Measurements from ENCODE around the gene ELP1.
A peak's percentile ranks its signal among the peaks of the same experiment; 100 is the strongest.
"Not testable (repeated sequence)": the region's sequence is repeated elsewhere in the genome, so short reads cannot be mapped to it uniquely, and the experiment has no call there.

The ELP1 gene

DNA sequence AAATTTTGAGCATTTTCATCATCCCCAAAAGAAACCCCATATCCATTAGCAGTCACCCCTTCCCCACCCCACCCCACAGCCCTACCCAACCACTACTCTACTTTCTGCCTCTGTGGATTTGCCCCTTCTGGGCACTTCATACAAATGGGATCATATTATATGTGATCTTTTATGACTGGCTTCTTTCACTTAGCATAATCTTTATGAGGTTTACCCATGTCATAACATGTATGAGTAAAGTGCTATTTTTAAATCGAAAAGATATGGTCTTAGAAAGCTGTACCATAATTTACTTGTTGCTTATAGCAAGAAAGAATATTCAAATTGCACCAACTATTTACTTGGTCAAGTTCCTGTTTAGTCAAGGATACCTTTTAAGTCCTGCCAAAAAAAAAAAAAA lies 12.7 kb downstream of the ELP1 start:
- DNase-seq, result no peak

- not testable (repeated sequence) for DNase-seq
These were observed 13.5 kb downstream of the ELP1 start for GRCh38 chr9:108920401-108920800.

DNA sequence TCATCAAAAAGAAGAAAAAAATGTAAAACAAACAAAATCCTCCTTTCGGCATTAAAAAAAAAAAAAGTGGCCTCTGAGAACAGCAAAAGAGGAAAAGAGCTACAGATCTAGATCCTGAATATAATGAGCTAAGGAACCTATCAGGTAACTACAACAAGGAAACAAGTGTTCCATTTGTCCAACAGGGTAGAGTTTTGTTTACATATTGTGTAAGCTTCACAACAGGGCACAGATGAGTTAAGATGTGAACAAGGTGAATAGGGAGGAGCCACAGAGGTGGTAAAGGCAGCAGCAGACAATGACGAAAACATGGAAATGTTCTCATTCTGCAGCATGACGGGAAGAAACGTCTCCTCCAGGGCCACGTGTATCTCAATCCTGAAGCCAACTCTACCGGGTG lies 14.4 kb downstream of the ELP1 start:
- DNase-seq, result no peak

GRCh38 chr9:108913391-108913790 lies 20.5 kb downstream of the ELP1 start:
- DNase-seq, result no peak

GRCh38 chr9:108911820-108912219 lies 22.1 kb downstream of the ELP1 start:
- peak in 1 of 2 donors; percentile 21 for DNase-seq

DNA sequence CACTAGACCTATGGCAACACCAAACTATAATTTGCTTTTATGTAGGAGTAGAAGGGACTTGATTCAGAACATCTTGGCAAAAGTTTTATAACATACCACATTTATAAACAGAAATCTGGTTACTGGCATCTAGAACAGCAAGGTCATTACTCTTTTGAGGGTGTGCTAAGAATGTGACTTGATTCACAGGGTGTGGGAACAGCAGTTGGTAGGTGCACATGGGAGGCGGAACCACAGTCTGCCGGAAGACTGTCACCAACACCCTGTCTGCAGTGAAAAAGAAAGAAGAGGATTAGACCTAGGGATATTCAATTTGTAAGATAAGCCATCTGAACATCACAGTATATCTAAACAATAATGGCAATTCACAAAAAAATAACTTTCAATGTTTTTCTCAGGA lies 23.0 kb downstream of the ELP1 start:
- no peak for DNase-seq

GRCh38 chr9:108910402-108910801 lies 23.5 kb downstream of the ELP1 start:
- no peak for DNase-seq

DNA sequence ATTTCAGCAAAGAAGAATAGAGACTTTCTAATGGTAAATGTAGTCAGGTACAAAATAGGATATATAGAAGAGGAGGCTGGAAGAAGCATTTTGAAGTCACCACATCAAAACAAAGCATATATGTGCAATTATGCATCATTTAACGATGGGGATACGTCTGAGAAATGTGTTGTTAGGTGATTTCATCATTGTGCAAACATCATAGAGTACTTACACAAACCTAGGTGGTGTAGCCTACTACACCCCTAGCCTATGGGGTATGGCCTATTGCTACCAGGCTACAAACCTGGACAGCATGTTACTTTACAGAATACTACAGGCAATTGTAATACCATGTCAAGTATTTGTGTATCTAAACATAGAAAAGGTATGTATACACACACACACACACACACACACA lies 28.4 kb downstream of the ELP1 start:
- DNase-seq, result no peak

GRCh38 chr9:108904161-108904560 lies 29.8 kb downstream of the ELP1 start:
- DNase-seq, result no peak

GRCh38 chr9:108903420-108904103 lies 30.4 kb downstream of the ELP1 start:
- DNase-seq, result no peak

GRCh38 chr9:108900176-108900575 lies 33.7 kb downstream of the ELP1 start:
- no peak for DNase-seq

GRCh38 chr9:108899023-108899695 lies 34.8 kb downstream of the ELP1 start:
- not testable (repeated sequence) for DNase-seq

- no peak for DNase-seq
These were observed 36.4 kb downstream of the ELP1 start for GRCh38 chr9:108897324-108898096.

- DNase-seq, result no peak
These were observed 39.5 kb downstream of the ELP1 start for GRCh38 chr9:108894225-108894997.

DNA sequence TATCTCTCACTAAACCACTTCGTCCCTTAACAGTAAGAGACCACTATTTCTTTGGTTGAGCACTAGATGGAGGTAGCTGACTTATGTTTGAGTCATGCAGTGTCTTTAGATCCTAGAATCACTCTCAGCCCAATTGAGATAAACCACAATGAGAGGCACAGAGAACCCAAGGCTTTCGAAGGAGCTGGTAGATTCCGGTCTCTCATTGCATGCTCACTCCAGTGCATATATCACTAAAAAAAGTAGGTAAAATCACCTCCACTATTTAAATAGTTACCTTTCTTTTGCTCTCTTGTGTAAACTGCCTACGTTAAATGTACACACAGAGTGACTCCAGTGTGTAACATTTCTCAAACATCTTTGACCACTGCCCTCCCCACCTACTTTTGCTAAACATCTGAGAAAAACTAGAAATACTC lies 44.3 kb downstream of the ELP1 start:
- no peak for DNase-seq

DNA sequence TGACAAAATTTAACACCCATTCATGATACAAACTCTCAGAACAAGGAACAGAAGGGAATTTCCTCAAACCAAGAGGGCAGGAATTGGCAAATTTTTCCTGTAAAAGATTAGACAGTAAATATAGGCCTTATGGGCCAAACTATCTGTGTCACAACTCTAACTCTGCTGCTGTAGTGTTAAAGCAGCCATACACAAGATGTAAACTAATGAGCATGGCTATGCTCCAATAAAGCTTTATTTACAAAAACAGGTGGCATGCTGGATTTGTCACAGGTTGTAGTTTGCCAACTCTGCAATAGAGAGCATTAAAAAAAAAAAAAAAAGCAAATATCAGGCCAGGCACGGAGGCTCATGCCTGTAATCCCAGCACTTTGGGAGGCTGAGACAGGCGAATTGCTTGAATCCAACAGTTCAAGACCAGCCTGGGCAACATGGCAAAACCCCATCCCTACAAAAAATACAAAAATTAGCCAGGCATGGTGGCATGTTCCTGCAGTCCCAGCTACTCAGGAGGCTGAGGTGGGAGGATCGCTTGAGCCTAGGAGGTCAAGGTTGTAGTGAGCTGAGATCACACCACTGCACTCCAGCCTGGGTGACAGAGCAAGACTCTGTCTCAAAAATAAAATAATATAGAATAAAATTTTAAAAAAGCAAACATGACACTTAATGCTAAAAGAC lies 47.2 kb downstream of the ELP1 start:
- not testable (repeated sequence) for DNase-seq

DNA sequence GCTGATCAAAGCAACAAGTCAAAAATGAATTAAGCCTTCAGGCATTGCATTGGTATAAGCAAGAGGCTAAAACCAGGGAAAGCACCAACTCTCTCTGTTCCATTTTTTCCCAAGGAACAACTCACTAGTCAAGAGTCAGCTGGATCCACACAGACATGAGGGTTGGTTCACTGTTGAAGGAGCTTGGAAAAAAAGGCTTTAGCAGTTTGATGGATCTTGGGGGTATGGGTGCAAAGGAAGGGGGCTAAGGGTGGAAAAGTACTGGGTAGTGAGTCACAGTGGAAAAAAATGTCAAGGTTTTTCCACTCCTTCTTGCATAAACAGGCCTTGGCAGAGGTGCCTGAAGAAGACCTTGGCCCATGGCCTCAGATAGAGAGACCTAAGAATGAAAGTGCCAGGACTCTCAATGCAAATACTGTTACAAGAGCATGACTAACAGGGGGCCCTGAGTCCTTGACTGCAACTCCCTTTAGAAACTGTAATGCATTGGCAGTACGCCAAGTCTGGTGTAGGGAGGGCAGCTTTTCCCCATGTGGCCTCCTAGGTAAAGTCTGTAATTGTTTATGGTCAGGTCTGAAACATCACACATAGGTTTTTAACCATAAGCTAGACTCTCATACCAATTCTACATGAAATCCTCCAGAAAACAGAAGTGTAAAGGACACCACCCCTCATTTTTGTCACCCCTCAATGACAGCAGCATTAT lies 48.1 kb downstream of the ELP1 start:
- DNase-seq, result no peak

GRCh38 chr9:108884701-108885100 lies 49.2 kb downstream of the ELP1 start:
- DNase-seq, result no peak

DNA sequence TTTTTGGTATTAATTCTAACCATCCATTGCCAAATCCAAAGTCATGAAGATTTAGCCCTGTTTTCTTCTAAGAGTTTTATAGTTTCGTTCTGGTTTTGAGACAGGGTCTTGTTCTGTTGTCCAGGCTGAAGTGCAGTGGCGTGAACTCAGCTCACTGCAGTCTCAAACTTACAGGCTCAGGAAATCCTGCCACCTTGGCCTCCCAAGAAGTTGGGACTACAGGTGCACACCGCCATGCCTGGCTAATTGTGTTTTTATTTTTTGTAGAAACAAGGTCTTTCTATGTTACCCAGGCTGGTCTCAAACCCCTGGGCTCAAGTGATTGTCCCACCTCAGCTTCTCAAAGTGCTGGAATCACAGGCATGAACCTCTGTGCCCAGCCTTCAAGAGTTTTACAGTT lies 50.8 kb downstream of the ELP1 start:
- no peak for DNase-seq

GRCh38 chr9:108882052-108882888 lies 51.7 kb downstream of the ELP1 start:
- no peak for DNase-seq

Data from CD4-positive, alpha-beta T cell treated with Interleukin-1 beta for 1 hour (primary cell).